GM12872 (cell line): ENCODE data around the gene SCYL1.

Experiments
- CTCF ChIP-seq: IDR thresholded peaks from 3 replicates; pipeline ENCODE4 v1.5.1; 2011; ENCODE audit warnings: low read depth, mild to moderate bottlenecking, low read length, moderate library complexity; ENCODE audit not compliant: insufficient read depth

SCYL1 gene

GRCh38 chr11:65497141-65498041 lies 27.5 kb upstream of the SCYL1 start:
- no peak for TF ChIP-seq CTCF

GRCh38 chr11:65498042-65498726 lies 26.7 kb upstream of the SCYL1 start:
- no peak for TF ChIP-seq CTCF

DNA sequence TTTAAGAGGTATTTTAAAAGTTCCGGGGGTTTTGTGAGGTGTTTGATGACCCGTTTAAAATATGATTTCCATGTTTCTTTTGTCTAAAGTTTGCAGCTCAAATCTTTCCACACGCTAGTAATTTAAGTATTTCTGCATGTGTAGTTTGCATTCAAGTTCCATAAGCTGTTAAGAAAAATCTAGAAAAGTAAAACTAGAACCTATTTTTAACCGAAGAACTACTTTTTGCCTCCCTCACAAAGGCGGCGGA lies 26.2 kb upstream of the SCYL1 start:
- no peak for TF ChIP-seq CTCF

GRCh38 chr11:65498977-65499712 lies 25.7 kb upstream of the SCYL1 start, which contains the start of gene MALAT1:
Gene MALAT1 (plus strand): TSS chr11:65499045.
- TF ChIP-seq CTCF = no peak

DNA sequence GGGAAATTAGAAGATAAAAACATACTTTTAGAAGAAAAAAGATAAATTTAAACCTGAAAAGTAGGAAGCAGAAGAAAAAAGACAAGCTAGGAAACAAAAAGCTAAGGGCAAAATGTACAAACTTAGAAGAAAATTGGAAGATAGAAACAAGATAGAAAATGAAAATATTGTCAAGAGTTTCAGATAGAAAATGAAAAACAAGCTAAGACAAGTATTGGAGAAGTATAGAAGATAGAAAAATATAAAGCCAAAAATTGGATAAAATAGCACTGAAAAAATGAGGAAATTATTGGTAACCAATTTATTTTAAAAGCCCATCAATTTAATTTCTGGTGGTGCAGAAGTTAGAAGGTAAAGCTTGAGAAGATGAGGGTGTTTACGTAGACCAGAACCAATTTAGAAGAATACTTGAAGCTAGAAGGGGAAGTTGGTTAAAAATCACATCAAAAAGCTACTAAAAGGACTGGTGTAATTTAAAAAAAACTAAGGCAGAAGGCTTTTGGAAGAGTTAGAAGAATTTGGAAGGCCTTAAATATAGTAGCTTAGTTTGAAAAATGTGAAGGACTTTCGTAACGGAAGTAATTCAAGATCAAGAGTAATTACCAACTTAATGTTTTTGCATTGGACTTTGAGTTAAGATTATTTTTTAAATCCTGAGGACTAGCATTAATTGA lies 25.0 kb upstream of the SCYL1 start:
- no peak for TF ChIP-seq CTCF

DNA sequence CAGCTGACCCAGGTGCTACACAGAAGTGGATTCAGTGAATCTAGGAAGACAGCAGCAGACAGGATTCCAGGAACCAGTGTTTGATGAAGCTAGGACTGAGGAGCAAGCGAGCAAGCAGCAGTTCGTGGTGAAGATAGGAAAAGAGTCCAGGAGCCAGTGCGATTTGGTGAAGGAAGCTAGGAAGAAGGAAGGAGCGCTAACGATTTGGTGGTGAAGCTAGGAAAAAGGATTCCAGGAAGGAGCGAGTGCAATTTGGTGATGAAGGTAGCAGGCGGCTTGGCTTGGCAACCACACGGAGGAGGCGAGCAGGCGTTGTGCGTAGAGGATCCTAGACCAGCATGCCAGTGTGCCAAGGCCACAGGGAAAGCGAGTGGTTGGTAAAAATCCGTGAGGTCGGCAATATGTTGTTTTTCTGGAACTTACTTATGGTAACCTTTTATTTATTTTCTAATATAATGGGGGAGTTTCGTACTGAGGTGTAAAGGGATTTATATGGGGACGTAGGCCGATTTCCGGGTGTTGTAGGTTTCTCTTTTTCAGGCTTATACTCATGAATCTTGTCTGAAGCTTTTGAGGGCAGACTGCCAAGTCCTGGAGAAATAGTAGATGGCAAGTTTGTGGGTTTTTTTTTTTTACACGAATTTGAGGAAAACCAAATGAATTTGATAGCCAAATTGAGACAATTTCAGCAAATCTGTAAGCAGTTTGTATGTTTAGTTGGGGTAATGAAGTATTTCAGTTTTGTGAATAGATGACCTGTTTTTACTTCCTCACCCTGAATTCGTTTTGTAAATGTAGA lies 24.3 kb upstream of the SCYL1 start:
- TF ChIP-seq CTCF = no peak
